Heart left ventricle (tissue), 16 donors: ENCODE results near the gene TSPAN31. TPM values are rescaled to one million over a fixed set of nuclear protein-coding genes. Genes with fewer than 3 reads are reported as not detected.
A peak's percentile ranks its signal among the peaks of the same experiment; 100 is the strongest.

Experiments
- ATAC-seq, 4 donors: fragments of 200-7000 bp; cut with Tn5 transposase; one replicate each; pipeline ENCODE4 v1.9.1; 2020 to 2022; ENCODE audit warnings: moderate library complexity in 4 of 4, mild to moderate bottlenecking in 3 of 4, moderate number of reproducible peaks in 1 of 4
- DNase-seq, 5 donors: peaks; one replicate each; pipeline ENCODE4 v3.0.0-alpha.2; 2020
- H3K27ac ChIP-seq, 12 donors: fragments of 200-600 bp; sonication (generic) in 4 of 12; one replicate each; pipeline versions ENCODE4 v1.5.0 to v1.8.0; 2016 to 2022; ENCODE audit warnings: mild to moderate bottlenecking in 2 of 12
- H3K27me3 ChIP-seq, 9 donors: fragments of 200-600 bp; sonication (generic) in 2 of 9; one replicate each; pipeline versions ENCODE4 v1.5.1 to v1.8.0; 2016 to 2022; ENCODE audit warnings: mild to moderate bottlenecking in 3 of 9
- H3K36me3 ChIP-seq, 9 donors: fragments of 200-600 bp; sonication (generic) in 2 of 9; one replicate each; pipeline versions ENCODE4 v1.5.0 to v1.8.0; 2018 to 2022; ENCODE audit warnings: mild to moderate bottlenecking in 2 of 9
- H3K4me1 ChIP-seq, 12 donors: fragments of 200-600 bp; sonication (generic) in 4 of 12; one replicate each; pipeline versions ENCODE4 v1.5.0 to v1.8.0; 2016 to 2022; ENCODE audit warnings: mild to moderate bottlenecking in 3 of 12
- H3K4me3 ChIP-seq, 12 donors: fragments of 200-600 bp; sonication (generic) in 4 of 12; one replicate each; pipeline versions ENCODE4 v1.5.0 to v1.8.0; 2017 to 2022; ENCODE audit warnings: mild to moderate bottlenecking in 9 of 12, moderate library complexity in 4 of 12
- H3K9me3 ChIP-seq, 12 donors: fragments of 200-600 bp; sonication (generic) in 4 of 12; one replicate each; pipeline versions ENCODE4 v1.5.0 to v1.8.0; 2016 to 2022; ENCODE audit warnings: mild to moderate bottlenecking in 1 of 12
- POLR2A ChIP-seq, 2 donors: fragments of 450-650 bp; IDR thresholded peaks; one replicate each; pipeline ENCODE4 v1.6.1; 2017; ENCODE audit warnings: antibody characterized with exemption in 2 of 2, mild to moderate bottlenecking in 2 of 2, moderate library complexity in 2 of 2
- WGBS, 4 donors: extraction: QIAGEN DNeasy Blood & Tissue Kit in 2 of 4; methylation state at CpG; one replicate each; pipeline versions ENCODE4 v1.1.5 to v1.1.7; 2013 to 2018; 5-methylcytosine and 5-hydroxymethylcytosine counted together
- intact Hi-C, 10 donors: fragments of 100-400 bp; cut with DNase I; formaldehyde crosslinking; loops; one replicate each; pipeline versions ENCODE4 v1.11.1 to v1.14.2; 2022
- polyA plus RNA-seq, 2 donors: library from polyadenylated mRNA; stranded (reverse); fragments of 200-250 nt; gene quantifications; one replicate each; pipeline ENCODE4 v1.2.3, GENCODE V29; 2013
- total RNA-seq, 9 donors: library from RNA; depleted of rRNA in 2 of 9; stranded (reverse); fragments of >200 nt in 2 of 9; fragmentation: NEBNext Ultra II Directional in 3 of 9; extraction: Animal tissue kit (Norgen Biotek cat#: 25700) in 3 of 9; gene quantifications; one replicate each; pipeline versions ENCODE4 v1.1.0 to v1.2.4, GENCODE V29; 2016 to 2023
- TF ChIP-seq, protein P1 (sequence below), 12 donors: fragments of 200-600 bp; sonication (generic) in 4 of 12; IDR thresholded peaks; one replicate each; pipeline versions ENCODE4 v1.5.0 to v1.8.0; 2018 to 2022; ENCODE audit warnings: antibody characterized with exemption in 12 of 12, mild to moderate bottlenecking in 5 of 12
- donor health status: ischemic (EF 13 %, LVEDD 7.1; RV severe dilation, severe dysfunction).
- donor health status: healthy with polysubstance abuse.
- donor health status: DM: no; HTN: yes; CAD: no.
- donor health status: DM: no; HTN: no; CAD: no.
- donor health status: ischemic (EF 25% LVEDD 6.9; RV normal size, moderate dysfunction).
- donor health status: ischemic (EF 25% LVEDD 5.7; RV mildly dilated, moderate dysfunction).
- donor health status: healthy.
- donor health status: DM: yes; HTN: yes; CAD: no.
- donor health status: ischemic (EF 35%, LVEDD 5.7; RV mildly dilated, moderate dysfunction).
- donor health status: nonischemic (EF 11% LVEDD 7.7; RV severe dilation, severe dysfunction).
- donor health status: DM: yes; HTN: yes; CAD: no.
- donor health status: PGD.
- donor health status: ischemic (EF 29% LVEDD 5.4; RV normal size, mild dysfunction).
- donor health status: nonischemic (EF 23%, LVEDD 6.1; RV moderate dilation, normal function).

TSPAN31 gene
- total and polyA plus RNA-seq, 11 donors = 27.2 to 59.3 (median 31.4) TPM

DNA sequence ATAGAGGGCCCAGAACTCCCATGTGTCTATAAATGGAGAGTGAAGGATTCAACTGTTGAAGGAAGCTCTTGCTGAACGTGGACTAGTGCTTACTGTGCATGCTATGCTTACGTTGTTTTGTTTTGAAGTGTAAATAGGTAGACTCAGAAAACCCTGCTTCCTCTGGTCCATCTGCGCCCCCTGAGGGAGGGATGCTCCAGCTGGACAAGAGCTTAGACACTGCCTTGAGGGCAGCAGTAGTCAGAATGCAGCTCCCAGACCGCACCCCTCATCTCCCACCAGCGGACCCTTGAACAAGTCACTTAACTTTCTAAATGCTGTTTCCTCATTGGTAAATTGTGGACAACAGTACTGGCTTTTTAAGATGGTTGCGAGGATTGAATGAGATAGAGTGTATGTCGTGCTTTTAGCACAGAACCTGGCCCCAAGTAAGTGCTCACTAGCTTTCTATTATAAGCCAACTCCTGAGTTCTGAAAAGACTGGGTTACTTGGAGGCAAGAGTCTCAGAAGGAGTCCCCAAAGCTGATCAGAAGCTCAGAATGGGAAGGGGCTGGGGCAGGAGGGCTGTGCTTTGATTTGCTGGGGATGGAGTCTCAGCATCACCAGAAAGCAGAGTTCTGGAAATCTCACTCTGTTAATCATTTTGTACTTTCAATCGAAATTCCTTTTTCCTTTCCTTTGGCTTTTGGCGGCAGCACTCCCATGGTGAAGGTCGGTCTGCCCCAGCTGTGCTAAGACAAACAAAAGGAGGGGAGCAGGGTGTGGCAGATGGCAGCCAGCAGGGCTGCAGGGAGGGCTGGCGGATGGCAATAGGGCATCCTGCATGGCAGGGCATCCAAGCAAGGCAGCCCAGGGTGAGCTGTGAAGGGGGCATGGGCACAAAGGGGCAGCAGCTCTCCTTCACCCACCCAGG lies 21.9 kb upstream of the TSPAN31 start:
- Histone ChIP-seq H3K9me3 (no peaks in the 10 kb centered on the region), H3K27me3 (peaks cover 0 to 20% (median 0%) of the 10 kb centered on the region in 9 donors), H3K4me1 (peaks cover 0 to 28% (median 9%) of the 10 kb centered on the region in 12 donors), H3K4me3 (no peak overlapping the region), H3K36me3 (peaks cover 0 to 61% (median 40%) of the 10 kb centered on the region in 9 donors), H3K27ac (no peak overlapping the region)
- DNase-seq (peak in 1 of 5 donors; percentile 4), ATAC-seq (no peak)
- TF ChIP-seq, protein P1, sequence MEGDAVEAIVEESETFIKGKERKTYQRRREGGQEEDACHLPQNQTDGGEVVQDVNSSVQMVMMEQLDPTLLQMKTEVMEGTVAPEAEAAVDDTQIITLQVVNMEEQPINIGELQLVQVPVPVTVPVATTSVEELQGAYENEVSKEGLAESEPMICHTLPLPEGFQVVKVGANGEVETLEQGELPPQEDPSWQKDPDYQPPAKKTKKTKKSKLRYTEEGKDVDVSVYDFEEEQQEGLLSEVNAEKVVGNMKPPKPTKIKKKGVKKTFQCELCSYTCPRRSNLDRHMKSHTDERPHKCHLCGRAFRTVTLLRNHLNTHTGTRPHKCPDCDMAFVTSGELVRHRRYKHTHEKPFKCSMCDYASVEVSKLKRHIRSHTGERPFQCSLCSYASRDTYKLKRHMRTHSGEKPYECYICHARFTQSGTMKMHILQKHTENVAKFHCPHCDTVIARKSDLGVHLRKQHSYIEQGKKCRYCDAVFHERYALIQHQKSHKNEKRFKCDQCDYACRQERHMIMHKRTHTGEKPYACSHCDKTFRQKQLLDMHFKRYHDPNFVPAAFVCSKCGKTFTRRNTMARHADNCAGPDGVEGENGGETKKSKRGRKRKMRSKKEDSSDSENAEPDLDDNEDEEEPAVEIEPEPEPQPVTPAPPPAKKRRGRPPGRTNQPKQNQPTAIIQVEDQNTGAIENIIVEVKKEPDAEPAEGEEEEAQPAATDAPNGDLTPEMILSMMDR (IDR thresholded peaks at IDR 0.05) = no peak
- no peak for TF ChIP-seq POLR2A (IDR thresholded peaks at IDR 0.05)
- 56 to 66% (median 61%) methylated on average over 11 of the region's 11 CpGs for WGBS, 4 donors
- intact Hi-C loops = no loop called here

GRCh38 chr12:57723630-57723962 lies 21.2 kb upstream of the TSPAN31 start:
- TF ChIP-seq, protein P1 (IDR thresholded peaks at IDR 0.05) = no peak
- Histone ChIP-seq H3K27me3 (peaks cover 0 to 20% (median 0%) of the 10 kb centered on the region in 9 donors), H3K4me3 (no peak overlapping the region), H3K36me3 (peaks cover 0 to 60% (median 34%) of the 10 kb centered on the region in 9 donors), H3K4me1 (peaks cover 0 to 29% (median 9%) of the 10 kb centered on the region in 12 donors), H3K9me3 (no peaks in the 10 kb centered on the region), H3K27ac (no peak overlapping the region)
- DNase-seq (no peak), ATAC-seq (no peak)
- intact Hi-C loops = no loop called here
- WGBS, 4 donors = 56 to 76% (median 68%) methylated on average over 2 of the region's 2 CpGs

DNA sequence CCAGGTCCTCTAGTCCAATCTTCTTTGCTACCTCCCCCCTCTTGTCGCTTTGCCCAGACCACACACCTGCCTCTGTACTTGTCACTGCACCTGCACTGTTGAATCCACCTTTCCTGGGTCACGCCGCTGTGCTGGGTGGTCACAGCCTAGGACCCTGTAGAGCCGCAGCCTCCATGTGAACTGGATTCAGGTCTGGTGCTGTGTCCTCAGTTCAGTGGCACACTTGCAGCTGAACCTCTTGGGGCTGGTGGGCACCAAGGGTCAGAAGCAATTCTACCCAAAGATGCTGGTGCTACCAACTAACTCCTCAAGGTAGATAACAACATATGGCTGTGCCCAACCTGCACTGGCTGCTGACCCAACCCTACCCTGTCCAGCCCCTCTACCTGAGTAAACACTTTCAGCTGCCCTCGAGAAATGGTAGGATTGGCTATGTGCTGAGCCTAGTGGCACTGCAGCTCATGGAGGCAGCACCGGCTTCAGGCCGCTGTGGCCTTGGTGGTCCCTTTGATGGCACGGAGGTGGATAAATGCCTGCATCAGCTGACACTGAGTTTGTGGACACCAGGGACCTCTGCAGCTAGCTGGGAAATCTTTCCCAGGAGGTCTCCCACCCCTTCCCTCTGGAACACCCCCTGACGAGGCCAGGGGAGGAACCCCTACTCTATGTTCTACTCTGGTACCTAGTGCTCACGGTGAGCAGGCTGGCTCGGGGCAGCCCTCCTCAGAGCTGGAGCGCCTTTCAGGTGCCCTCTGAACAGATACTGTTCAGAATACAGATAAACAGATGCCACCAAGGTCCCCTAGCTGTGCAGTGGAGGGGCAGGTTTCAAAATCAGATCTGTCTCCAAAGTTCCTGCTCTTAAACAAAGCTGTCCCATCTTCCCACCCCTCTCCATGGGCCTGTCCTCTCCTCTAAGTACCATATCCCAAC lies 20.6 kb upstream of the TSPAN31 start:
- intact Hi-C loops = no loop called here
- Histone ChIP-seq H3K27ac (no peak overlapping the region), H3K36me3 (peaks cover 0 to 53% (median 27%) of the 10 kb centered on the region in 9 donors), H3K9me3 (no peaks in the 10 kb centered on the region), H3K27me3 (peaks cover 0 to 20% (median 0%) of the 10 kb centered on the region in 9 donors), H3K4me1 (peaks cover 0 to 29% (median 9%) of the 10 kb centered on the region in 12 donors), H3K4me3 (no peak overlapping the region)
- DNase-seq (peak in 2 of 5 donors; percentile 4 to 8), ATAC-seq (no peak)
- WGBS, 4 donors = 78 to 86% (median 78%) methylated on average over 12 of the region's 12 CpGs
- TF ChIP-seq POLR2A (IDR thresholded peaks at IDR 0.05) = no peak
- TF ChIP-seq, protein P1 (IDR thresholded peaks at IDR 0.05) = no peak
